Hematopoietic multipotent progenitor cell treated with erythropoietin and hydrocortisone succinate and interleukin-3 and kit ligand, for 17 days (in vitro differentiated cells): ENCODE results near the gene MSI1.

Source experiments
- DNase-seq: peaks from one replicate; pipeline ENCODE4 v3.0.0-alpha.2; 2015; ENCODE audit warnings: low spot score

The MSI1 gene

DNA sequence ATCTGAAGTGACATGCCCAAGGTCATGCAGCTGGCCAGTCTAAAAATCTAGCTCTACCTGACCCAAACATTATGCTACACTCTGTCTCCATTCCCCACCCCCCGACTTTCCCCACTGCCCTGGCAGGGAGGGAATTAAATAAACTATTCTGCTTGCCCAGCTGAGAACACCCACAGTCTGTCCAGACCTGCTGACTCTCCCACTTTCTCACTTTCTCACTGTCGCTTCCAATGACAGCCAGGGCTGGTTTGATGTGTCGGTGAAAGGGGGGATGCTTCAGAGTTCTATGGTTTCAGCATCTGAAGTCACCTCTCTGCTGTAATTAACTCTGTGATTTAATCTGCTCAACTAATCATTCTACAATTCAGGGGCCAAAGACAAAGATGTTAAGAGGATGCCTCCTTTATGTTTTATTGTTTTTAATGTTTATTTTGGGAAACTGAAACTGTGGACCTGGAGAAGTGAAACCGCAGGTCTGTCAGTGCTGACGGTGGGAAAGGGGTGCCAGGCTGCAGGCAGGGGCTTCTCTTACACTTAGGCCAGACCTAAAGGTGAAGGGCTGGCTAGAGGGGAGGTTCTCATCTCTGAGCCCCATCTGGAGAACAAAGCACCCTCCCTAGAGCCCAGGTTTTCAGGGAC is 8.1 kb upstream of the MSI1 start:
- DNase-seq: no peak

DNA sequence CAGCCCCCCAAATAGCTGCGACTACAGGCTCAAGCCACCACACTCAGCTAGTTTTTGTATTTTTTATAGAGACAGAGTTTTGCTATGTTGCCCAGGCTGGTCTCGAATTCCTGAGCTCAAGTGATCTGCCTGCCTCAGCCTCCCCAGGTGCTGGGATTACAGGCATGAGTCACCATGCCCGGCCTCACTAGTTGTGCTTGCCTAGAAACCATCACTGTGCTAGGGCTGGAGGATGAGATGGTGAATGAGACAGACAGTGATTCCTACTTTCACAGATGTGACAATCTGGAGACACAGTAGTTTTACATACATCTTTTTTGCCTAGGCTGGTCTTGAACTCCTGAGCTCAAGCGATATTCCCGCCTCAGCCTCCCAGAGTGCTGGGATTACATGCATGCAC is 7.5 kb upstream of the MSI1 start:
- no peak for DNase-seq

DNA sequence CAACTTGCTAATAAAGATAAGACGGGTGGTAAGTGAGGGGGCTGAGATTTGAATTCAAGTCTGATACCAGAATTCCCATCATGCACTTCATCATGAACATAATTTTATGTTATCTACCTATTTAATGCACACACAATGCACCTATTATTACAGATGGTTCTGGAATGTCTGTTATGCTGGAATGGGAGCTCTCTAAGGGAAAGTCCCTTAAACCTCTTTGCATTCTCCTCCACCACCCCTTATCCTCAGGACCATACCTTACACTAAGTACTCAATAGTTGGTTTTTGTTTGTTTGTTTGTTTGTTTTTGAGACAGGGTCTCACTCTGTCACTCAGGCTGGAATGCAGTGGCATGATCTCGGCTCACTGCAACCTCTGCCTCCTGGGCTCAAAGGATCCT is 7.0 kb upstream of the MSI1 start:
- DNase-seq: no peak

DNA sequence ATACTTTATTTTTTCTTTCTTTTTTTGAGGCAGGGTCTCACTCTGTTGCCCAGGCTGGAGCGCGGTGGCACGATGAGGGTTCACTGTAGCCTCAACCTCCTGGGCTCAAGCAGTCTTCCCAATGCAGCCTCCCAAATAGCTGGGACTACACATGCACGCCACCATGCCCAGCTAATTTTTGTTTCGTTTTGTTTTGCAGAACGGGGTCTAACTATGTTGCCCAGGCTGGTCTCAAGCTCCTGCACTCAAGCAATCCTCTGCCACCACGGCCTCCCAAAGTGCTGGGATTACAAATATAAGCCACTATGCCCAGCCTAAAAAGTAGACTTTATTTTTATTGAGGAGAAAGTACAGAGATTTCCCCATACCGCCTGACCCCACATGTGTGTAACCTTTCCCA is 4.7 kb upstream of the MSI1 start:
- no peak for DNase-seq

DNA sequence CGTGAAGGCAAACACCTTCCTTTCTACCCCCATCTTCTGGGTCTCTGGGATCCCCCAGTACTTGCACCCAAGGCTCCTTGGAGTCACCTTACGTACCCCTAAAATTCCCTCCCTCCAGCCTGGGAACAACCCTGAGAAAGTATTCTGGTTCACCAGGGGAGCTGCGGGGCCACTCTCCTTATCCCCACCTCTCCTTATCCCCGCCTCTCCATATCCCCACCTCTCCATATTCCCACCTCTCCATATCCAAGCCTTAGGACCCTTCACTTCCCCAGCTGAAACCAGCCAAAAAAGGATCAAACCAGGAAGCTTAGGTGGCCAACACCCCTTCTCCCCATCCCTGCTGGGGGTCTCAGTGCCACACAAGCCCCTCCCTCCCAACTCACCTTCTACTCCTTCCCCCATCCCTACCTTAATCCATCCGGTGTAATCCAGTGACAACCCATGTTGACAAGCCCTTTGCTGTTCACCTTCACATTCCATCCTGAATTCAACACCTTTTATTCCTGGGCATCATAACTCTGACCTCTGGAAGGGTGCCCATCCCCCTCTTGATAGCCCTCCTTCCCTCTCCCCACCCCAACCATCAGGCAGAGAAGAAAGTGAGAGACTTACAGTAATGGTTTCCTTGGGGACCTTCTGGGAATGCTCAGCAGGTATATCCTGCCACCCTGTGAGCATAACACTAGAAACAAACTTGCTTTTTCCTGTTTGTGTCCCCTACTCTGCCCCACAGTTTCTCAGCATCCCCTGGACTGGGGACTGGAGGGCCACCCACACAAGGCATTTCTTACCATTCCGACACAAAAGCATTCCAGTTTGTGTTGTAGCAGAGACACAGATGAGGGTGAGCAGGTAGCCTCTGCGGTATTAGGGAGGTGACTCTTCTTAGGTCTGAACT is 1.6 kb upstream of the MSI1 start:
- no peak for DNase-seq

DNA sequence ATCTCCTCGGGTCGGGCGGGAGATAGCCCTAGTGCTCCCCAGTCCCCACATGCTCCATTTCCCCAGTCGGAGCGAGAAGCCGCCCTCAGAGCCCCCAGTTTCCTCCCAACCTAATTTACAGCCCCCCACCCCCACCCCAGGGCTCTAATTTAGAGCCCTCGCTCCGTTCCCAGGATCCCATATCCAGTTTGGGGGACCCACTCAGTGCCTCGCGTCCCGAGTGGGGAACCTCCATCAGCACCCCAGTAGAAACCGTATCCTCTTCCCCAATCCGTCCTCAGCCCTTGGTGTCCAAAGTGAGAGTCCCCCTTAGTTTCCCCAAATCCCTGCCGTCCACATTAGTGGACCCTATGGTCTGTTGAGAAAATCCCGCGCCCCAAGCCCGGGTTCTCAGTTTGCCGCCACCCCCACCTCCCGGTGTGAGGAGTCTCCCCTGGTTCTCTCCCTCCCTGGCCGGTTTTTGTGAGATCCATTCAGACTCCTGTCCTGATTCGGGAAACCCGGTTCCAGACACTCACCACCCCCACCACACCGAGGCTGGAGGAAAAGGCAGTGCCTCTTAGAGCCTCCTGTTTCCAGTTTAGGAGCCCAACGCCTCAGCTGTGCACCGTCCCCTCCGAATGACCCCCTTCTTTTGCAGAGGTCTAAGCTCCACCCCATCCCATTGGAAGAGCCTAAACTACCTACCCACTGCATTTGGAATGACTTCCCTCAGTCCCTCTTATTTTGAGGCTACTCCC is 809 bp upstream of the MSI1 start:
- no peak for DNase-seq

- no peak for DNase-seq
These were observed 808 bp downstream of the MSI1 start for GRCh38 chr12:120367924-120368788.

DNA sequence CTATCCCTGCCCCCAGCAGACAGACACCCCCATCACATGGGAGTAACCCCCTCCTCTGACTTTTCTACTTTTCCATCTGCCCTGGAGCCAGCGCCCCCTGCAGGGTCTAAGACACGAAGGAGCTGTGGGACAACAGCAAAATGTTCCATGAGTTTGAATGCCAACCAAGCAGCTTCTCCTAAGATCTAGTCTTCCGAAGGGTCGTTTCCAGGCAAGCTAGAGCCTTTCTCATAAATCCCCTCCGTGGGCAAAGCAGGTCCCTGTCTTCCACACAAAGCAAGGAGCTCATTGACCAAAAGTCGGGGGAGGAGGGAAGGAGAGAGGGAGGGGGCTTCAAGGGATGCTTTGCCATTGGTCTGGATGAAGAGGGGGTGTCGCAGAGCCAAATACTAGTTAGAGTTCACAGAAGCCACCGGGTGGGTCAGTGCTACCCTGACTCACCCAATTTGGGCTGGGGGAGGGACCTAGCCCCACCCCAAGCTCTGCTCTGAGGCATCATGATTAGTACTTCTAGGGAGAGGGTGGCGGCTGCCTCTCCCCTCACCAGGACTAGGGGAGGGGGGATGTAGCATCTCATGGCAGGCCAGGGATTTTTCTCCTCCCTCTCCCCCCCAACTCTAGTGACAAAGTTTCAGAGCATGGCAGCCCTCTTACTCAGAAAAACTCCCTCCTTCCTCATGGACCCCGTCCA is 1.6 kb downstream of the MSI1 start:
- DNase-seq: no peak

GRCh38 chr12:120366845-120367232 is 2.1 kb downstream of the MSI1 start:
- no peak for DNase-seq

GRCh38 chr12:120366341-120366705 is 2.6 kb downstream of the MSI1 start:
- DNase-seq: no peak

GRCh38 chr12:120365675-120366340 is 3.2 kb downstream of the MSI1 start:
- no peak for DNase-seq

- DNase-seq: no peak
These were observed 4.5 kb downstream of the MSI1 start for GRCh38 chr12:120364487-120364886.

DNA sequence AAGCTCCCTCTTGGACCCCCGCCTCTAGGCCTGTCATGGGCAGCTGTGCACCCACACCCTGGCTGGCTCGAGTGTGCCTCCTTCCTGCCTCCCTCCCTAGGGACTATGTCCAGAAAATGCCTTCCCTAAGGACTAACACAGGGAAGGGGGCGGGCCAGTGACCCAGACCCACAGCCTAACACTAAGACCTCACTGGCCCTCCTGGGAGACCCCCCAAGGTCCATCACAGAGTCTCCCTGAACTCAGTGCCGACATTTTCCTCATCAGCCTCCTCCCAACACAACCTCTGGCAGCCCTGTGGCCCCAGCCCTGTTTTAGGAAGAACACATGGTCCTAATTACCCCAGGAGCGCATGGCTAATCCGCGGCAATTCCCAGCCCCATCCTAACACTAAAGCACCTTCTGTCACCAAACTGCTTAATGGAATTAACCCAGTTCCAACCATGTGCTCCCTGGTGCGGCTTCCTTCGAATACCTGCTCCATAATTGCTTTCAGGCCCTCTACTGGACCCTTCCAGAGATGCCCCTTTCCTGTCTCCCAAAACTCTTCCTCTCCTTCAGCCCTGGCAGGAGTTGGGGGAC is 5.6 kb downstream of the MSI1 start:
- no peak for DNase-seq

GRCh38 chr12:120362516-120363273 is 6.3 kb downstream of the MSI1 start:
- no peak for DNase-seq

GRCh38 chr12:120361506-120362208 is 7.3 kb downstream of the MSI1 start:
- no peak for DNase-seq

DNA sequence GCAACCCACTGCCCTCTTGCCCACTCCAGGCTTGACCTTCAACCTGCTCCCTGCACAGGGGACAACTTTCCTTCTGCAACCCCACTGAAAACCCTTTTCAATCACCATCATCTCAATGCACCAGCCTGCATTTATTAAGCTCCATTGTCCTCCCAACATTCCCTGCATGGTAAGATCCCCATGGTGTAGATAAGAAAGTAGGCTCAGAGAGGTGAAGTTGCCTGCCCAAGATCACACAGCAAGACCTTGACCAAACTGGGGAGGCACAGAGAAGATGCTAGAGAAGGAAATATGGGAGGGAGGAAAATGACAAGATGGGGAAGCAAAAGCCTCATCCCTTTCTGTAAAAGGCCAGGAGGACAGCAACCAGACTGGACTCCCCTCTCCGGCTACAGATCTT is 9.8 kb downstream of the MSI1 start:
- no peak for DNase-seq

DNA sequence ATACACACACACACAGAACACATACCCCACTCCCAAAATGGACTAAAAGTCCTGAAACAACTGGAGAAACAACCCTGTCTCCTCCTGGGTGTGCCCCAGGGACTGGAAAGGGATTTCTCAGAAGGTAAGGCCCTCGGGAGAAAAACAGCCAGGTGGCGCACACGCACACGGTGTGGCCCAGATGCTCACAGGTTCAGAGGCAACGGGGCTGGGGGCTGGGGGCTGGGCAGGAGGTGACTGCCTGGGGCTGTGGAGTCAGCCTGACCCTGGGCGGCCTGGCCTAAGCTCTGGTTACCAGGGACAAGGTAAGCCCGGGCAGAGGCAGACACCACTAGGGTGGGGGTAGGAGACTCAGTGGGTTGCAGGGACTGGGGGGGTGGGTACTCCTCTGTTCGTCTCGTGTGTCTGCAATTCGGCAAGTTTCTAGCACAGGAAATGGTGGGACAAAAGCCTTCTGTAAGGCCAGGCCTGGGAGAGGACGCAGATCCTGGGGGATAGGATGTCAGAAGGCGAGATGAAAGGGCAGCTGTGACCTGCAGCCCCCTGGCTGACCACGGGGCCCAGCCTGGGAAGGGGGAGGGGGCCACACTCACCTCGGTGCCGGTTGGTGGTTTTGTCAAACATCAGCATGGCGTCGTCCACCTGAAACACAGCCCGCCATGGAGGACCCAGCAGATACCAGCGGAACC is 10.4 kb downstream of the MSI1 start:
- no peak for DNase-seq

DNA sequence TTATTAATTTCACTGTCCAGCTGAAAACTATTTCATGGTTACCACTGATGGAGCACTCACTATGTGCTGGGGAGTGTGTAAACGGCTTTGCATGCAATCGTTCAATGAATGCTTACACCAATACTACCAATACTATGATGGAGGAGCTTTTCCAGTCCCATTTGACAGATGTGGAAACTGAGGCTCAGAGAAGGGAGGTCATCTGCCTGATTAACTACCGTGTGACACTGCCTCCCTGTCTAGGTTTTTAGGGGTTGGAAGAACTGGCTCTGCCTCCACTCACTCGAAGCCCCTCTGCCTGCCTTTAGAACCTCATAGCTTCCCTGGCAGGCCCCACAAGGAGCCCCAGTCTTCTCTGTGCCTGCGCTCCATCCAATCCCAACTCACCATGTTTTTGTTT is 11.9 kb downstream of the MSI1 start:
- no peak for DNase-seq
